HepG2 (cell line): ENCODE data around the gene MRFAP1L1. TPM values are rescaled to one million over a fixed set of nuclear protein-coding genes. Genes with fewer than 3 reads are reported as not detected.

Experiments
- ATAC-seq: fragments of 200-7000 bp; cut with Tn5 transposase; 3 replicates; pipeline ENCODE4 v1.9.1; 2020; ENCODE audit warnings: mild to moderate bottlenecking, moderate library complexity
- BruUV-seq: library from RNA; stranded (reverse); fragments of 400-500 nt; replicated peaks from 2 replicates; lab custom pipeline; 2021; lab: Mats Ljungman, UMichigan
- CTCF ChIA-PET: fragments of 300-600 bp; formaldehyde crosslinking; extraction: SDS; loops from one replicate; lab custom pipeline; 2021; ENCODE audit warnings: low total read pairs, inconsistent platforms, low intra/inter-chr PET ratio; lab: Yijun Ruan, JAX
- POLR2A ChIA-PET: fragments of 350-600 bp; sonication (Branson Sonifier 250); formaldehyde crosslinking; loops from one replicate; lab custom pipeline; 2020; ENCODE audit warnings: antibody characterized with exemption, inconsistent platforms; lab: Yijun Ruan, JAX
- DNase-seq: peaks from one replicate; pipeline ENCODE4 v3.0.0-alpha.2; 2015; ENCODE audit warnings: low spot score
- FAIRE-seq: peaks from 3 replicates; lab custom pipeline; 2011; peaks lifted over from hg19 to GRCh38; lab: Jason Lieb, UNC
- H2AFZ ChIP-seq: one replicate; pipeline ENCODE4 v1.6.1; 2011; ENCODE audit warnings: low read length, inconsistent platforms
- H3K27ac ChIP-seq: fragments of 300-600 bp; 3 replicates; pipeline ENCODE4 v1.8.0; 2011; ENCODE audit warnings: mixed run types, mild to moderate bottlenecking, mixed read lengths, low read length, inconsistent platforms; ENCODE audit not compliant: insufficient read depth; ENCODE audit errors: extremely low read length
- H3K27me3 ChIP-seq, 2 experiments: fragments of 200-600 bp in 1 of 2; 2 replicates in 1 of 2; 3 replicates in 1 of 2; pipeline versions ENCODE4 v1.6.0 to v1.8.0; 2011; ENCODE audit warnings: low read length in 2 of 2, mild to moderate bottlenecking in 2 of 2, moderate library complexity in 2 of 2, inconsistent platforms in 1 of 2; ENCODE audit not compliant: insufficient read depth in 2 of 2, control insufficient read depth in 1 of 2
- H3K36me3 ChIP-seq, 2 experiments: fragments of 200-600 bp in 1 of 2; replicated peaks in 1 of 2; 2 replicates in 1 of 2; 3 replicates in 1 of 2; pipeline versions ENCODE4 v1.5.1 to v1.8.0; 2011; ENCODE audit warnings: low read length in 2 of 2, inconsistent platforms in 1 of 2; ENCODE audit not compliant: insufficient read depth in 2 of 2, control insufficient read depth in 1 of 2
- H3K4me1 ChIP-seq: 2 replicates; pipeline ENCODE4 v1.5.1; 2012; ENCODE audit warnings: low read length, inconsistent platforms; ENCODE audit not compliant: insufficient read depth
- H3K4me2 ChIP-seq: 2 replicates; pipeline ENCODE4 v1.6.0; 2011; ENCODE audit warnings: low read depth, low read length, inconsistent platforms
- H3K4me3 ChIP-seq, 3 experiments: fragments of 200-600 bp in 1 of 3; sonication (generic), shearing (Covaris generic) in 1 of 3; replicated peaks in 1 of 3; 2 replicates each; pipeline ENCODE4 v1.5.1; 2011 to 2016; ENCODE audit warnings: low read length in 3 of 3, inconsistent platforms in 2 of 3, low read depth in 2 of 3, mild to moderate bottlenecking in 2 of 3, control low read depth in 1 of 3, mixed read lengths in 1 of 3; ENCODE audit not compliant: insufficient read depth in 1 of 3
- H3K79me2 ChIP-seq: one replicate; pipeline ENCODE4 v1.6.1; 2011; ENCODE audit warnings: low read length, inconsistent platforms; ENCODE audit not compliant: insufficient read depth
- H3K9ac ChIP-seq: 2 replicates; pipeline ENCODE4 v1.6.0; 2011; ENCODE audit warnings: mild to moderate bottlenecking, low read depth, low read length, inconsistent platforms; ENCODE audit not compliant: insufficient read depth
- H3K9me3 ChIP-seq: 2 replicates; pipeline ENCODE4 v1.5.1; 2012; ENCODE audit warnings: mild to moderate bottlenecking, low read length
- H4K20me1 ChIP-seq: 2 replicates; pipeline ENCODE4 v1.6.0; 2011; ENCODE audit warnings: inconsistent platforms, mild to moderate bottlenecking, low read length, moderate library complexity; ENCODE audit not compliant: insufficient read depth
- ATF3 ChIP-seq: sonication (generic); formaldehyde crosslinking; IDR thresholded peaks from 2 replicates; pipeline ENCODE4 v1.4.0; 2020; ENCODE audit warnings: missing genetic modification reagents
- CHCHD3 ChIP-seq: sonication (generic); formaldehyde crosslinking; IDR thresholded peaks from 2 replicates; pipeline ENCODE4 v1.8.0; 2022; ENCODE audit warnings: mild to moderate bottlenecking, missing genetic modification reagents, moderate library complexity
- HDAC2 ChIP-seq: sonication (generic); formaldehyde crosslinking; IDR thresholded peaks from 2 replicates; pipeline ENCODE4 v1.4.0; 2020; ENCODE audit warnings: missing genetic modification reagents
- ISL2 ChIP-seq: sonication (generic); formaldehyde crosslinking; IDR thresholded peaks from 2 replicates; pipeline ENCODE4 v1.5.0; 2020; ENCODE audit warnings: missing genetic modification reagents
- NFYB ChIP-seq: sonication (generic); formaldehyde crosslinking; IDR thresholded peaks from 2 replicates; pipeline ENCODE4 v1.4.0; 2020; ENCODE audit warnings: missing genetic modification reagents
- PRMT3 ChIP-seq: sonication (generic); formaldehyde crosslinking; IDR thresholded peaks from 2 replicates; pipeline ENCODE4 v1.8.1; 2022; ENCODE audit warnings: low read depth, mild to moderate bottlenecking, moderate library complexity, missing genetic modification reagents, borderline replicate concordance
- SMAD3 ChIP-seq: sonication (generic); formaldehyde crosslinking; IDR thresholded peaks from 2 replicates; pipeline ENCODE4 v1.4.0; 2020; ENCODE audit warnings: missing genetic modification reagents
- STAT6 ChIP-seq: sonication (generic); formaldehyde crosslinking; IDR thresholded peaks from 2 replicates; pipeline ENCODE4 v1.4.0; 2020; ENCODE audit warnings: missing genetic modification reagents, mild to moderate bottlenecking, borderline replicate concordance
- TFAP4 ChIP-seq: sonication (generic); IDR thresholded peaks from 2 replicates; pipeline ENCODE4 v1.6.1; 2016; ENCODE audit warnings: low read depth, borderline replicate concordance
- ZFP91 ChIP-seq: sonication (generic); formaldehyde crosslinking; IDR thresholded peaks from 2 replicates; pipeline ENCODE4 v1.9.0; 2022; ENCODE audit warnings: missing genetic modification reagents, mild to moderate bottlenecking, borderline replicate concordance
- ZKSCAN8 ChIP-seq: IDR thresholded peaks from 2 replicates; pipeline ENCODE4 v1.6.1; 2016; ENCODE audit warnings: borderline replicate concordance, missing genetic modification reagents, missing compliant biosample characterization
- ZNF570 ChIP-seq: sonication (generic); formaldehyde crosslinking; IDR thresholded peaks from 2 replicates; pipeline ENCODE4 v1.4.0; 2020; ENCODE audit warnings: mild to moderate bottlenecking, missing genetic modification reagents, borderline replicate concordance
- ZNF740 ChIP-seq: sonication (generic); formaldehyde crosslinking; IDR thresholded peaks from 2 replicates; pipeline ENCODE4 v1.4.0; 2020; ENCODE audit warnings: missing genetic modification reagents
- ZNF772 ChIP-seq: sonication (generic); formaldehyde crosslinking; IDR thresholded peaks from 2 replicates; pipeline ENCODE4 v1.5.0; 2020; ENCODE audit warnings: mild to moderate bottlenecking, missing genetic modification reagents
- ZNF788 ChIP-seq: sonication (generic); formaldehyde crosslinking; IDR thresholded peaks from 2 replicates; pipeline ENCODE4 v1.5.0; 2020; ENCODE audit warnings: mild to moderate bottlenecking, missing genetic modification reagents, borderline replicate concordance
- ZNF883 ChIP-seq: sonication (generic); formaldehyde crosslinking; IDR thresholded peaks from 2 replicates; pipeline ENCODE4 v1.5.1; 2020; ENCODE audit warnings: mild to moderate bottlenecking, missing genetic modification reagents; ENCODE audit errors: not compliant biosample characterization
- ZSCAN30 ChIP-seq: sonication (generic); formaldehyde crosslinking; IDR thresholded peaks from 2 replicates; pipeline ENCODE4 v1.5.0; 2020; ENCODE audit warnings: mild to moderate bottlenecking, missing genetic modification reagents
- WGBS: methylation state at CpG from one replicate; pipeline ENCODE4 v1.1.6; 2017; ENCODE audit warnings: low lambda C conversion rate; 5-methylcytosine and 5-hydroxymethylcytosine counted together
- in situ Hi-C: cut with HindIII; loops from 2 replicates; pipeline ENCODE4 v1.10.0; 2017; ENCODE audit warnings: low pct_unique_long_range_greater_than_20kb; ENCODE audit not compliant: extremely low pct_ligation_motif_present
- intact Hi-C: fragments of 100-400 bp; cut with micrococcal nuclease; formaldehyde crosslinking; loops from one replicate; pipeline ENCODE4 v1.10.0; 2022; ENCODE audit not compliant: unreplicated experiment
- polyA plus RNA-seq, 8 experiments: library from polyadenylated mRNA; depleted of rRNA in 3 of 8; stranded (reverse) in 7 of 8; unstranded in 1 of 8; fragments of >200 nt; fragmentation: Illumina TruSeq in 4 of 8; extraction: Trizol in 4 of 8; gene quantifications; 2 replicates each; pipeline versions ENCODE4 v1.2.1 to v1.2.3, GENCODE V29; 2011 to 2016; ENCODE audit warnings: low read depth in 4 of 8, missing spikeins in 1 of 8, mixed read lengths in 1 of 8; ENCODE audit not compliant: insufficient read depth in 1 of 8
- total RNA-seq, 5 experiments: library from RNA; depleted of rRNA; stranded (reverse); fragments of >200 nt; fragmentation: Illumina TruSeq; extraction: Trizol; gene quantifications; 2 replicates each; pipeline ENCODE4 v1.2.3, GENCODE V29; 2016; ENCODE audit warnings: low read depth in 1 of 5

The MRFAP1L1 gene
- total and polyA plus RNA-seq, 2 of the 13 experiments (the other 11 are each of a cell fraction or from before 2014, with no cell fraction given) = 44.8 to 76.6 TPM

- H3K4me2 ChIP-seq = peak overlapping the region; percentile 99
- POLR2A ChIA-PET = interaction anchor here (0.5 to 9.9 kb wide), 17 partner anchors 15 to 162 kb away, joined by 3 to 207 read pairs (median 4); partner anchors contain the start of gene MRFAP1L1
- H2AFZ ChIP-seq = no peak overlapping the region
- CTCF ChIA-PET = no interaction called here
- no peaks in the 10 kb centered on the region for H3K79me2 ChIP-seq
- H4K20me1 ChIP-seq = no peaks in the 10 kb centered on the region
- intact Hi-C loops (no loop called here), in situ Hi-C loops (no loop called here)
- DNase-seq (peak; percentile 91), ATAC-seq (peak; percentile 88), FAIRE-seq (peak; percentile 99)
- no TSS peak for BruUV-seq
- peak overlapping the region; percentile 68 for H3K9ac ChIP-seq
- H3K4me1 ChIP-seq = peaks cover 89% of the 10 kb centered on the region
- no peaks in the 10 kb centered on the region; a peak in 1 of 5 replicates for H3K27me3 ChIP-seq
- no peaks in the 10 kb centered on the region for H3K36me3 ChIP-seq
- H3K27ac ChIP-seq = peak overlapping the region; percentile 83
- H3K9me3 ChIP-seq = no peaks in the 10 kb centered on the region
- WGBS = 2% methylated on average over 12 of the region's 25 CpGs
- peak overlapping the region; percentile 58 to 74 (median 63) for H3K4me3 ChIP-seq
- 0 out of 2 replicates have a peak, but pooled peaks have one; percentile 51 for TF ChIP-seq PRMT3 (CRISPR knock-in tag)
- peak; percentile 67; the same call in 1 of the 2 replicates for TF ChIP-seq ZKSCAN8
- no peak; the same call in 1 of the 2 replicates for TF ChIP-seq SMAD3 (CRISPR knock-in tag)
- TF ChIP-seq TFAP4 = peak; percentile 91
- TF ChIP-seq ZFP91 (CRISPR knock-in tag) = peak; percentile 87
- TF ChIP-seq ZSCAN30 (CRISPR knock-in tag) = 0 out of 2 replicates have a peak, but pooled peaks have one; percentile 16
- TF ChIP-seq ZNF772 (CRISPR knock-in tag) = peak; percentile 91
- no peak for TF ChIP-seq CHCHD3
- peak; percentile 82; the same call in 1 of the 2 replicates for TF ChIP-seq ATF3 (CRISPR knock-in tag)
- peak; percentile 88 for TF ChIP-seq HDAC2 (CRISPR knock-in tag)
- TF ChIP-seq STAT6 (CRISPR knock-in tag) = no peak
- TF ChIP-seq ISL2 = peak; percentile 53; the same call in 1 of the 2 replicates
- TF ChIP-seq ZNF570 = no peak
- no peak for TF ChIP-seq ZNF883 (CRISPR knock-in tag)
- TF ChIP-seq ZNF788 (CRISPR knock-in tag) = peak; percentile 93; the same call in 1 of the 2 replicates
- peak; percentile 15; the same call in 1 of the 2 replicates for TF ChIP-seq NFYB (CRISPR knock-in tag)
- 0 out of 2 replicates have a peak, but pooled peaks have one; percentile 54 for TF ChIP-seq ZNF740 (CRISPR knock-in tag)
Measured at GRCh38 chr4:6749340-6750171, 39.9 kb upstream of the MRFAP1L1 start.
